Esophagus muscularis mucosa (tissue), 4 donors: ENCODE measurements around the gene TERT. TPM values are rescaled to one million over a fixed set of nuclear protein-coding genes. Genes with fewer than 3 reads are reported as not detected.

Experiments
- DNase-seq: peaks from one replicate; pipeline ENCODE4 v3.0.0-alpha.2; 2017; ENCODE audit errors: extremely low spot score
- H3K27ac ChIP-seq, 4 donors: fragments of 200-600 bp; sonication (generic); replicated peaks in 1 of 4; 1 replicate in 3 of 4; 2 replicates in 1 of 4; pipeline ENCODE4 v1.5.1; 2016 to 2019; ENCODE audit warnings: mild to moderate bottlenecking in 1 of 4
- H3K27me3 ChIP-seq, 4 donors: fragments of 200-600 bp; sonication (generic); one replicate each; pipeline versions ENCODE4 v1.5.1 to v1.6.0; 2016 to 2019
- H3K36me3 ChIP-seq, 4 donors: fragments of 200-600 bp; sonication (generic); one replicate each; pipeline ENCODE4 v1.5.1; 2016 to 2019
- H3K4me1 ChIP-seq, 4 donors: fragments of 200-600 bp; sonication (generic); one replicate each; pipeline ENCODE4 v1.5.1; 2016 to 2019
- H3K4me3 ChIP-seq, 4 donors: fragments of 200-600 bp; sonication (generic); 1 replicate in 2 of 4; 2 replicates in 2 of 4; pipeline ENCODE4 v1.5.1; 2016 to 2019; ENCODE audit warnings: mild to moderate bottlenecking in 4 of 4, moderate library complexity in 1 of 4
- H3K9me3 ChIP-seq, 4 donors: fragments of 200-600 bp; sonication (generic); 1 replicate in 3 of 4; 2 replicates in 1 of 4; pipeline ENCODE4 v1.5.1; 2016 to 2019
- CTCF ChIP-seq, 3 experiments: fragments of 200-600 bp in 2 of 3; fragments of 450-650 bp in 1 of 3; sonication (generic) in 2 of 3; IDR thresholded peaks; one replicate each; pipeline ENCODE4 v1.5.1; 2017 to 2019; ENCODE audit warnings: antibody characterized with exemption in 3 of 3, mild to moderate bottlenecking in 2 of 3, moderate library complexity in 1 of 3
- EP300 ChIP-seq: sonication (generic); formaldehyde crosslinking; IDR thresholded peaks from one replicate; pipeline ENCODE4 v1.6.1; 2017; ENCODE audit warnings: antibody characterized with exemption
- POLR2A ChIP-seq: fragments of 450-650 bp; IDR thresholded peaks from one replicate; pipeline ENCODE4 v1.6.1; 2017; ENCODE audit warnings: antibody characterized with exemption, moderate library complexity, mild to moderate bottlenecking, low read depth
- POLR2AphosphoS5 ChIP-seq, 2 donors: sonication (generic); formaldehyde crosslinking; IDR thresholded peaks; one replicate each; pipeline ENCODE4 v1.6.1; 2017; ENCODE audit warnings: antibody characterized with exemption in 2 of 2
- WGBS: methylation state at CpG from one replicate; pipeline ENCODE4 v1.1.5; 2018; 5-methylcytosine and 5-hydroxymethylcytosine counted together
- intact Hi-C: fragments of 100-400 bp; cut with DNase I; formaldehyde crosslinking; loops from one replicate; pipeline ENCODE4 v1.15.1; 2023
- total RNA-seq, 4 donors: library from RNA; depleted of rRNA; stranded (reverse); fragments of >200 nt; gene quantifications; one replicate each; pipeline versions ENCODE4 v1.1.0 to v1.2.1, GENCODE V29; 2016

The TERT gene
- total RNA-seq, 4 donors from 2014 or later, result not detected

- no peak for TF ChIP-seq POLR2A
- peaks cover 0 to 74% (median 0%) of the 10 kb centered on the region in 4 donors for H3K27me3 ChIP-seq
- no peak overlapping the region for H3K4me3 ChIP-seq
- no peak overlapping the region for H3K27ac ChIP-seq
- intact Hi-C loops, result no loop called here
- H3K36me3 ChIP-seq, result no peaks in the 10 kb centered on the region
- WGBS, result 87% methylated on average over 7 of the region's 38 CpGs
- DNase-seq, result no peak
- peaks cover 0 to 9% (median 3%) of the 10 kb centered on the region in 4 donors for H3K9me3 ChIP-seq
- H3K4me1 ChIP-seq, result no peaks in the 10 kb centered on the region
These were observed 76.4 kb downstream of the TERT start for GRCh38 chr5:1218351-1219080.

- H3K36me3 ChIP-seq, result no peaks in the 10 kb centered on the region
- intact Hi-C loops, result no loop called here
- 58% methylated on average over 22 of the region's 24 CpGs for WGBS
- H3K4me3 ChIP-seq, result no peak overlapping the region
- peaks cover 0 to 9% (median 3%) of the 10 kb centered on the region in 4 donors for H3K9me3 ChIP-seq
- peaks cover 0 to 71% (median 0%) of the 10 kb centered on the region in 4 donors for H3K27me3 ChIP-seq
- DNase-seq, result no peak
- no peaks in the 10 kb centered on the region for H3K4me1 ChIP-seq
- no peak overlapping the region for H3K27ac ChIP-seq
- no peak for TF ChIP-seq CTCF (IDR thresholded peaks at IDR 0.05)
These were observed 77.2 kb downstream of the TERT start for GRCh38 chr5:1217596-1218206.

- peaks cover 0 to 9% (median 3%) of the 10 kb centered on the region in 4 donors for H3K9me3 ChIP-seq
- no peaks in the 10 kb centered on the region for H3K4me1 ChIP-seq
- no peak overlapping the region for H3K27ac ChIP-seq
- intact Hi-C loops, result no loop called here
- peaks cover 0 to 71% (median 0%) of the 10 kb centered on the region in 4 donors for H3K27me3 ChIP-seq
- H3K36me3 ChIP-seq, result no peaks in the 10 kb centered on the region
- TF ChIP-seq POLR2AphosphoS5 (IDR thresholded peaks at IDR 0.05) (no peak), POLR2A (no peak), EP300 (no peak), CTCF (IDR thresholded peaks at IDR 0.05) (no peak)
- WGBS, result 79% methylated on average over 17 of the region's 18 CpGs
- DNase-seq, result no peak
- no peak overlapping the region for H3K4me3 ChIP-seq
These were observed 78.0 kb downstream of the TERT start for GRCh38 chr5:1216918-1217295.

GRCh38 chr5:1216211-1216917 is 78.5 kb downstream of the TERT start:
- 88% methylated on average over 31 of the region's 38 CpGs for WGBS
- intact Hi-C loops, result no loop called here
- Histone ChIP-seq H3K4me1 (no peaks in the 10 kb centered on the region), H3K9me3 (peaks cover 0 to 9% (median 3%) of the 10 kb centered on the region in 4 donors), H3K4me3 (no peak overlapping the region), H3K36me3 (no peaks in the 10 kb centered on the region), H3K27ac (no peak overlapping the region), H3K27me3 (peaks cover 0 to 71% (median 0%) of the 10 kb centered on the region in 4 donors)
- no peak for DNase-seq
- no peak for TF ChIP-seq POLR2A
- no peak for TF ChIP-seq POLR2AphosphoS5 (IDR thresholded peaks at IDR 0.05)
- TF ChIP-seq EP300, result no peak
- TF ChIP-seq CTCF (IDR thresholded peaks at IDR 0.05), result no peak
